HepG2 (cell line): ENCODE results near the gene TCF3. TPM values are rescaled to one million over a fixed set of nuclear protein-coding genes. Genes with fewer than 3 reads are reported as not detected.

Experiments
- AKAP8 ChIP-seq: sonication (generic); formaldehyde crosslinking; IDR thresholded peaks from 2 replicates; pipeline ENCODE4 v1.5.1; 2020; ENCODE audit warnings: mild to moderate bottlenecking, missing genetic modification reagents
- ARHGAP35 ChIP-seq: sonication (generic); formaldehyde crosslinking; IDR thresholded peaks from 2 replicates; pipeline ENCODE4 v1.9.0; 2022; ENCODE audit warnings: mild to moderate bottlenecking, inconsistent platforms, moderate library complexity, missing genetic modification reagents, borderline replicate concordance
- CHCHD3 ChIP-seq: sonication (generic); formaldehyde crosslinking; IDR thresholded peaks from 2 replicates; pipeline ENCODE4 v1.8.0; 2022; ENCODE audit warnings: mild to moderate bottlenecking, missing genetic modification reagents, moderate library complexity
- DPF2 ChIP-seq: sonication (generic); formaldehyde crosslinking; IDR thresholded peaks from 2 replicates; pipeline ENCODE4 v1.4.0; 2020; ENCODE audit warnings: mild to moderate bottlenecking, low read depth, missing genetic modification reagents, borderline replicate concordance
- GATA4 ChIP-seq: sonication (generic); IDR thresholded peaks from 2 replicates; pipeline ENCODE4 v1.6.1; 2016; ENCODE audit warnings: antibody characterized with exemption, low read depth, borderline replicate concordance
- MED1 ChIP-seq: sonication (generic); formaldehyde crosslinking; IDR thresholded peaks from 2 replicates; pipeline ENCODE4 v1.4.0; 2020; ENCODE audit warnings: missing genetic modification reagents
- PCBP1 ChIP-seq: fragments of 200-400 bp; formaldehyde crosslinking; IDR thresholded peaks from 2 replicates; pipeline ENCODE4 v1.6.1; 2017; ENCODE audit warnings: mild to moderate bottlenecking, low read depth, low read length, borderline replicate concordance
- SMARCC2 ChIP-seq: fragments of 450-650 bp; IDR thresholded peaks from 2 replicates; pipeline ENCODE4 v1.6.1; 2017; ENCODE audit warnings: antibody characterized with exemption, mild to moderate bottlenecking
- ZNF101 ChIP-seq: sonication (generic); formaldehyde crosslinking; IDR thresholded peaks from 2 replicates; pipeline ENCODE4 v1.4.0; 2020; ENCODE audit warnings: mild to moderate bottlenecking, low read depth, missing genetic modification reagents, borderline replicate concordance
- ZNF343 ChIP-seq: sonication (generic); formaldehyde crosslinking; IDR thresholded peaks from 2 replicates; pipeline ENCODE4 v1.4.0; 2020; ENCODE audit warnings: mild to moderate bottlenecking, missing genetic modification reagents
- ZNF644 ChIP-seq: IDR thresholded peaks from 2 replicates; pipeline ENCODE4 v1.6.1; 2016; ENCODE audit warnings: low read depth
- polyA plus RNA-seq, 8 experiments: library from polyadenylated mRNA; depleted of rRNA in 3 of 8; stranded (reverse) in 7 of 8; unstranded in 1 of 8; fragments of >200 nt; fragmentation: Illumina TruSeq in 4 of 8; extraction: Trizol in 4 of 8; gene quantifications; 2 replicates each; pipeline versions ENCODE4 v1.2.1 to v1.2.3, GENCODE V29; 2011 to 2016; ENCODE audit warnings: low read depth in 4 of 8, missing spikeins in 1 of 8, mixed read lengths in 1 of 8; ENCODE audit not compliant: insufficient read depth in 1 of 8
- total RNA-seq, 5 experiments: library from RNA; depleted of rRNA; stranded (reverse); fragments of >200 nt; fragmentation: Illumina TruSeq; extraction: Trizol; gene quantifications; 2 replicates each; pipeline ENCODE4 v1.2.3, GENCODE V29; 2016; ENCODE audit warnings: low read depth in 1 of 5
- TF ChIP-seq, protein P1 (sequence below): sonication (generic); formaldehyde crosslinking; IDR thresholded peaks from 2 replicates; pipeline ENCODE4 v1.5.0; 2020; ENCODE audit warnings: missing genetic modification reagents
- TF ChIP-seq, protein P2 (sequence below): sonication (generic); formaldehyde crosslinking; IDR thresholded peaks from 2 replicates; pipeline ENCODE4 v1.5.1; 2020; ENCODE audit warnings: missing genetic modification reagents, mild to moderate bottlenecking, borderline replicate concordance
- TF ChIP-seq, protein P3 (sequence below): IDR thresholded peaks from 2 replicates; pipeline ENCODE4 v1.6.1; 2016; ENCODE audit warnings: low read depth, control low read depth
- TF ChIP-seq, protein P4 (sequence below): sonication (generic); formaldehyde crosslinking; IDR thresholded peaks from 2 replicates; pipeline ENCODE4 v1.4.0; 2020; ENCODE audit warnings: missing genetic modification reagents
- TF ChIP-seq, protein P5 (sequence below): fragments of 450-650 bp; IDR thresholded peaks from 2 replicates; pipeline ENCODE4 v1.6.1; 2017; ENCODE audit warnings: mild to moderate bottlenecking
- TF ChIP-seq, protein P6 (sequence below): sonication (generic); formaldehyde crosslinking; IDR thresholded peaks from 2 replicates; pipeline ENCODE4 v1.4.0; 2020; ENCODE audit warnings: missing genetic modification reagents

TCF3 gene
- total and polyA plus RNA-seq, 2 of the 13 experiments (the other 11 are each of a cell fraction or from before 2014, with no cell fraction given) = 51.4 to 53.2 TPM

DNA sequence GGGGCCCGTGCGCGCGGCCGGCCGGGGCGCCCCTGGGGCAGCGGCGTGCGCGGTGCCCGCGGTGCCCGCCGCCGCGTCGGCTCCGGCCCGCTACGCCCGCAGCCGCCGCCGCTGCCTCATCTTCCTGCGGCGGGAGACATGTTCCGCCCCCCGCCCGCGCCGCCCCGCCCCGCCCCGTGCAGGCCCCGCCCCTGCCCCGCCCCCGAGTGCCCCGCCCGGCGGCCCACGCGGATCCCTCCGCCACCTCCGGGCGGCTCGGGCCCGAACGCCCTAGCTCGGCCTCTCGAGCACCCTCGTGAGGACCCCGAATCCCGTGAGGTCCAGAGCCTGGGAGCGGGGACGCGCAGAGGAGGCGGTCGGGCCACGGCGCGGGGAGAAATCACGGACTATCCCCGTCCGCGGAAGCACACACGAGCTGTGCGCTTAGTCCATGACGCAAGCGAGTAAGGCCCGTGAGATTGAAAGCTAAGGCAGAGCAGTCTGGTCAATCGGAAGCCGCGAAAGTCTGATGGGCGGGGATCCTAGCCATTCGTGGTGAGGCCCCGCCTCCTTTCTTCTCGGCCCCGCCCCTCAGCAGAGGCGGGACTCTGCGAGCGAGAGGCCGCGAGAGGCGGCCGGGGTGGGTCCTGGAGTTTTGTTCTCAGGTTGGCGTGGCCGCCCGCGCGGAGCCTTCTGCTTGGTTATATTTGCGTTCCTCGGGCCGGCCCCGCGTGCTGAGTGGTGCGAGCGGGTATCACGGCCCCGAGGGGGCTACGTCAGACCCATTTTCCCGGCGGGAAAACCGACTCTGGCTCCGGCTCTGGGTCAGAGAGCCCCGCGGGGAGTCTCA is at the start of gene TCF3 (continued):
- TF ChIP-seq PCBP1 (peak; percentile 100), ZNF101 (no peak), MED1 (CRISPR knock-in tag) (no peak; the same call in none of the 2 replicates), ZNF343 (CRISPR knock-in tag) (no peak), SMARCC2 (no peak), ZNF644 (CRISPR knock-in tag) (no peak), DPF2 (CRISPR knock-in tag) (no peak), AKAP8 (no peak), CHCHD3 (CRISPR knock-in tag) (no peak), ARHGAP35 (CRISPR knock-in tag) (no peak), GATA4 (no peak)
- TF ChIP-seq, protein P1, sequence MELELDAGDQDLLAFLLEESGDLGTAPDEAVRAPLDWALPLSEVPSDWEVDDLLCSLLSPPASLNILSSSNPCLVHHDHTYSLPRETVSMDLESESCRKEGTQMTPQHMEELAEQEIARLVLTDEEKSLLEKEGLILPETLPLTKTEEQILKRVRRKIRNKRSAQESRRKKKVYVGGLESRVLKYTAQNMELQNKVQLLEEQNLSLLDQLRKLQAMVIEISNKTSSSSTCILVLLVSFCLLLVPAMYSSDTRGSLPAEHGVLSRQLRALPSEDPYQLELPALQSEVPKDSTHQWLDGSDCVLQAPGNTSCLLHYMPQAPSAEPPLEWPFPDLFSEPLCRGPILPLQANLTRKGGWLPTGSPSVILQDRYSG (CRISPR knock-in tag) = 0 out of 2 replicates have a peak, but pooled peaks have one; percentile 65
- TF ChIP-seq, protein P2, sequence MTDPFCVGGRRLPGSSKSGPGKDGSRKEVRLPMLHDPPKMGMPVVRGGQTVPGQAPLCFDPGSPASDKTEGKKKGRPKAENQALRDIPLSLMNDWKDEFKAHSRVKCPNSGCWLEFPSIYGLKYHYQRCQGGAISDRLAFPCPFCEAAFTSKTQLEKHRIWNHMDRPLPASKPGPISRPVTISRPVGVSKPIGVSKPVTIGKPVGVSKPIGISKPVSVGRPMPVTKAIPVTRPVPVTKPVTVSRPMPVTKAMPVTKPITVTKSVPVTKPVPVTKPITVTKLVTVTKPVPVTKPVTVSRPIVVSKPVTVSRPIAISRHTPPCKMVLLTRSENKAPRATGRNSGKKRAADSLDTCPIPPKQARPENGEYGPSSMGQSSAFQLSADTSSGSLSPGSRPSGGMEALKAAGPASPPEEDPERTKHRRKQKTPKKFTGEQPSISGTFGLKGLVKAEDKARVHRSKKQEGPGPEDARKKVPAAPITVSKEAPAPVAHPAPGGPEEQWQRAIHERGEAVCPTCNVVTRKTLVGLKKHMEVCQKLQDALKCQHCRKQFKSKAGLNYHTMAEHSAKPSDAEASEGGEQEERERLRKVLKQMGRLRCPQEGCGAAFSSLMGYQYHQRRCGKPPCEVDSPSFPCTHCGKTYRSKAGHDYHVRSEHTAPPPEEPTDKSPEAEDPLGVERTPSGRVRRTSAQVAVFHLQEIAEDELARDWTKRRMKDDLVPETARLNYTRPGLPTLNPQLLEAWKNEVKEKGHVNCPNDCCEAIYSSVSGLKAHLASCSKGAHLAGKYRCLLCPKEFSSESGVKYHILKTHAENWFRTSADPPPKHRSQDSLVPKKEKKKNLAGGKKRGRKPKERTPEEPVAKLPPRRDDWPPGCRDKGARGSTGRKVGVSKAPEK (CRISPR knock-in tag) = no peak
- TF ChIP-seq, protein P3, sequence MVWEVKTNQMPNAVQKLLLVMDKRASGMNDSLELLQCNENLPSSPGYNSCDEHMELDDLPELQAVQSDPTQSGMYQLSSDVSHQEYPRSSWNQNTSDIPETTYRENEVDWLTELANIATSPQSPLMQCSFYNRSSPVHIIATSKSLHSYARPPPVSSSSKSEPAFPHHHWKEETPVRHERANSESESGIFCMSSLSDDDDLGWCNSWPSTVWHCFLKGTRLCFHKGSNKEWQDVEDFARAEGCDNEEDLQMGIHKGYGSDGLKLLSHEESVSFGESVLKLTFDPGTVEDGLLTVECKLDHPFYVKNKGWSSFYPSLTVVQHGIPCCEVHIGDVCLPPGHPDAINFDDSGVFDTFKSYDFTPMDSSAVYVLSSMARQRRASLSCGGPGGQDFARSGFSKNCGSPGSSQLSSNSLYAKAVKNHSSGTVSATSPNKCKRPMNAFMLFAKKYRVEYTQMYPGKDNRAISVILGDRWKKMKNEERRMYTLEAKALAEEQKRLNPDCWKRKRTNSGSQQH (CRISPR knock-in tag) = no peak
- TF ChIP-seq, protein P4, sequence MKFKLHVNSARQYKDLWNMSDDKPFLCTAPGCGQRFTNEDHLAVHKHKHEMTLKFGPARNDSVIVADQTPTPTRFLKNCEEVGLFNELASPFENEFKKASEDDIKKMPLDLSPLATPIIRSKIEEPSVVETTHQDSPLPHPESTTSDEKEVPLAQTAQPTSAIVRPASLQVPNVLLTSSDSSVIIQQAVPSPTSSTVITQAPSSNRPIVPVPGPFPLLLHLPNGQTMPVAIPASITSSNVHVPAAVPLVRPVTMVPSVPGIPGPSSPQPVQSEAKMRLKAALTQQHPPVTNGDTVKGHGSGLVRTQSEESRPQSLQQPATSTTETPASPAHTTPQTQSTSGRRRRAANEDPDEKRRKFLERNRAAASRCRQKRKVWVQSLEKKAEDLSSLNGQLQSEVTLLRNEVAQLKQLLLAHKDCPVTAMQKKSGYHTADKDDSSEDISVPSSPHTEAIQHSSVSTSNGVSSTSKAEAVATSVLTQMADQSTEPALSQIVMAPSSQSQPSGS = peak; percentile 96
- TF ChIP-seq, protein P5, sequence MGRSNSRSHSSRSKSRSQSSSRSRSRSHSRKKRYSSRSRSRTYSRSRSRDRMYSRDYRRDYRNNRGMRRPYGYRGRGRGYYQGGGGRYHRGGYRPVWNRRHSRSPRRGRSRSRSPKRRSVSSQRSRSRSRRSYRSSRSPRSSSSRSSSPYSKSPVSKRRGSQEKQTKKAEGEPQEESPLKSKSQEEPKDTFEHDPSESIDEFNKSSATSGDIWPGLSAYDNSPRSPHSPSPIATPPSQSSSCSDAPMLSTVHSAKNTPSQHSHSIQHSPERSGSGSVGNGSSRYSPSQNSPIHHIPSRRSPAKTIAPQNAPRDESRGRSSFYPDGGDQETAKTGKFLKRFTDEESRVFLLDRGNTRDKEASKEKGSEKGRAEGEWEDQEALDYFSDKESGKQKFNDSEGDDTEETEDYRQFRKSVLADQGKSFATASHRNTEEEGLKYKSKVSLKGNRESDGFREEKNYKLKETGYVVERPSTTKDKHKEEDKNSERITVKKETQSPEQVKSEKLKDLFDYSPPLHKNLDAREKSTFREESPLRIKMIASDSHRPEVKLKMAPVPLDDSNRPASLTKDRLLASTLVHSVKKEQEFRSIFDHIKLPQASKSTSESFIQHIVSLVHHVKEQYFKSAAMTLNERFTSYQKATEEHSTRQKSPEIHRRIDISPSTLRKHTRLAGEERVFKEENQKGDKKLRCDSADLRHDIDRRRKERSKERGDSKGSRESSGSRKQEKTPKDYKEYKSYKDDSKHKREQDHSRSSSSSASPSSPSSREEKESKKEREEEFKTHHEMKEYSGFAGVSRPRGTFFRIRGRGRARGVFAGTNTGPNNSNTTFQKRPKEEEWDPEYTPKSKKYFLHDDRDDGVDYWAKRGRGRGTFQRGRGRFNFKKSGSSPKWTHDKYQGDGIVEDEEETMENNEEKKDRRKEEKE = no peak
- TF ChIP-seq, protein P6, sequence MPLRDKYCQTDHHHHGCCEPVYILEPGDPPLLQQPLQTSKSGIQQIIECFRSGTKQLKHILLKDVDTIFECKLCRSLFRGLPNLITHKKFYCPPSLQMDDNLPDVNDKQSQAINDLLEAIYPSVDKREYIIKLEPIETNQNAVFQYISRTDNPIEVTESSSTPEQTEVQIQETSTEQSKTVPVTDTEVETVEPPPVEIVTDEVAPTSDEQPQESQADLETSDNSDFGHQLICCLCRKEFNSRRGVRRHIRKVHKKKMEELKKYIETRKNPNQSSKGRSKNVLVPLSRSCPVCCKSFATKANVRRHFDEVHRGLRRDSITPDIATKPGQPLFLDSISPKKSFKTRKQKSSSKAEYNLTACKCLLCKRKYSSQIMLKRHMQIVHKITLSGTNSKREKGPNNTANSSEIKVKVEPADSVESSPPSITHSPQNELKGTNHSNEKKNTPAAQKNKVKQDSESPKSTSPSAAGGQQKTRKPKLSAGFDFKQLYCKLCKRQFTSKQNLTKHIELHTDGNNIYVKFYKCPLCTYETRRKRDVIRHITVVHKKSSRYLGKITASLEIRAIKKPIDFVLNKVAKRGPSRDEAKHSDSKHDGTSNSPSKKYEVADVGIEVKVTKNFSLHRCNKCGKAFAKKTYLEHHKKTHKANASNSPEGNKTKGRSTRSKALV (CRISPR knock-in tag) = peak; percentile 43; the same call in 1 of the 2 replicates
